ENCODE results near the gene KRTAP4-4. TPM values are rescaled to one million over a fixed set of nuclear protein-coding genes. Genes with fewer than 3 reads are reported as not detected.
"Not testable (repeated sequence)": the region's sequence is repeated elsewhere in the genome, so short reads cannot be mapped to it uniquely, and the experiment has no call there.

Gene KRTAP4-4
- total and polyA plus RNA-seq, 4 donors: not detected

DNA sequence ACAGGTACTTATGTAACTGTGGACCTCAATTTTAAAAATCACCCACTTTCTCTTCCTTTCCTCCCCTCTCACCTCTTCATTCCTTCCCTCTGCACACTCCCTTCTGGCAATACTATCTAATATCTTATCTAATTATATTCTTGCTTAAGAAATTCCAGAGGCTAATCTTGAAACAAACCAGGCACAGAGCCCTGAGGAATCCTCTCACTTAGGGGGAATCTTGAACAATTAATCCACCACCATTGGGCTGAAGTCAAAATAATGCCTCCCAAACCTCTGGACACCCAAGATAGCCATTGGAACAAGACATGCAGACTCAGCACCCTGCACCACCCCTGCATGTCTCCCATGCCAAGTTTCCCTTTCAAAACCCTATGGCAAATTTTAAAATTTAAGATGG, 19.2 kb downstream of the KRTAP4-4 start:
- H3K36me3 ChIP-seq (ENCODE audit: control insufficient read depth in 1 of 2, insufficient read depth in 2 of 2, low read length in 1 of 2): no peaks in the 10 kb centered on the region
- H3K4me1 ChIP-seq (ENCODE audit: control insufficient read depth in 1 of 2, insufficient read depth in 2 of 2, low read length in 2 of 2): no peaks in the 10 kb centered on the region
- H3K9me3 ChIP-seq (ENCODE audit: control insufficient read depth, low read length): peaks cover 2% of the 10 kb centered on the region
- DNase-seq (no peak), ATAC-seq (ENCODE audit: low FRiP score) (no peak)
- H3K4me3 ChIP-seq (ENCODE audit: low read length in 2 of 2): no peak overlapping the region
- no peak overlapping the region for H3K27ac ChIP-seq (ENCODE audit: low read depth in 1 of 2, low read length in 2 of 2)
- no peaks in the 10 kb centered on the region for H3K27me3 ChIP-seq (ENCODE audit: control insufficient read depth in 1 of 2, insufficient read depth in 2 of 2, low read length in 1 of 2)
- intact Hi-C loops (cut with DNase I): no loop called here

GRCh38 chr17:41140360-41141131, 20.0 kb downstream of the KRTAP4-4 start, which contains the start of gene KRTAP4-6:
Gene KRTAP4-6, minus strand, starts transcription at chr17:41140544. Its CDS starts 57 bp downstream, at chr17:41140487.
- intact Hi-C loops (cut with DNase I): no loop called here
- 80 to 84% methylated on average over 6 of the region's 6 CpGs for WGBS, 2 donors
- no peak within 1 kb of the TSS for H3K27ac ChIP-seq (ENCODE audit: low read depth in 1 of 2, low read length in 2 of 2)

DNA sequence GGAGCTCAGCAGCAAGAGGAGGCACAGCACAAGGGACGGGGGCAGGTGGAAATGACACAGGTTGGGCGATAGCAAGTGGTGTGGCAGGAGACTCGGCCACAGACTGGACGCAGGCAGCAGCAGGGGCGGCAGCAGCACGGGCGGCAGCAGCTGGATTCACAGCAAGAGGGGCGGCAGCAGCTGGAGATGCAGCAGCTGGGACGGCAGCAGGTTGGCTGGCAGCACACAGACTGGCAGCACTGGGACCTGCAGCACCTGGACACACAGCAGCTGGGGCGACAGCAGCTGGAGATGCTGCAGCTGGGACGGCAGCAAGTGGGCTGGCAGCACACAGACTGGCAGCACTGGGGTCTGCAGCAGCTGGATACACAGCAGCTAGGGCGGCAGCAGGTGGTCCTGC, 20.7 kb downstream of the KRTAP4-4 start:
- H3K9me3 ChIP-seq (ENCODE audit: control insufficient read depth, low read length); H3K27ac ChIP-seq (ENCODE audit: low read depth in 1 of 2, low read length in 2 of 2); H3K4me3 ChIP-seq (ENCODE audit: low read length in 2 of 2); H3K4me1 ChIP-seq (ENCODE audit: control insufficient read depth in 1 of 2, insufficient read depth in 2 of 2, low read length in 2 of 2); ATAC-seq (ENCODE audit: low FRiP score); H3K36me3 ChIP-seq (ENCODE audit: control insufficient read depth in 1 of 2, insufficient read depth in 2 of 2, low read length in 1 of 2); intact Hi-C loops (cut with DNase I); DNase-seq; H3K27me3 ChIP-seq (ENCODE audit: control insufficient read depth in 1 of 2, insufficient read depth in 2 of 2, low read length in 1 of 2): not testable (repeated sequence)
- 85 to 86% methylated on average over 12 of the region's 12 CpGs for WGBS, 2 donors

More at GRCh38 chr17:41140360-41141131, 20.0 kb downstream of the KRTAP4-4 start, which contains the start of gene KRTAP4-6:
- Histone ChIP-seq H3K4me1 (ENCODE audit: control insufficient read depth in 1 of 2, insufficient read depth in 2 of 2, low read length in 2 of 2) (no peaks in the 10 kb centered on the region), H3K27me3 (ENCODE audit: control insufficient read depth in 1 of 2, insufficient read depth in 2 of 2, low read length in 1 of 2) (no peaks in the 10 kb centered on the region), H3K9me3 (ENCODE audit: control insufficient read depth, low read length) (peaks cover 2% of the 10 kb centered on the region), H3K4me3 (ENCODE audit: low read length in 2 of 2) (no peak within 1 kb of the TSS), H3K36me3 (ENCODE audit: control insufficient read depth in 1 of 2, insufficient read depth in 2 of 2, low read length in 1 of 2) (no peaks in the 10 kb centered on the region)
- no peak for DNase-seq
- ATAC-seq (ENCODE audit: low FRiP score): no peak

- Histone ChIP-seq H3K4me3 (ENCODE audit: low read length in 2 of 2) (no peak overlapping the region), H3K27ac (ENCODE audit: low read depth in 1 of 2, low read length in 2 of 2) (no peak overlapping the region)
Observed at GRCh38 chr17:41133880-41134735, 26.4 kb downstream of the KRTAP4-4 start.

DNA sequence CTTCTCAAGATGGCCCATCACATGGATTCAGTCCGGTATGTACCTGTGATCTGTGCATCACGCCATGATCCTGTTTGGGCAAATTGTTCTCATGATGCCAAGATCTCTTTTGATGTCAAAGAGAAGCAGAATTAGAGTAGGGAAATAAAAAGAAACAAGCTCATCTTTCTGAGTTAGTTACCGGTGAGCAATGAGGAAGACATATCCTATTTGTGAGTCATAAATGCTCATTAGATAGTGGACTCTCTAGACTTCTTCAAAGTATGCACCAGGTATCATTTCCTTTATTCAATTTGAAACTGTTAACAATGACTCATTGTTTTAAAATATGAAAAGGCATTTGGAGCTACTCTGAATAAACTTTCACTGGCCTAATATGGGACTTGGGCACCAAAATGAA, 28.6 kb downstream of the KRTAP4-4 start:
- intact Hi-C loops (cut with DNase I): no loop called here
- Histone ChIP-seq H3K27ac (ENCODE audit: low read depth in 1 of 2, low read length in 2 of 2) (no peak overlapping the region), H3K4me3 (ENCODE audit: low read length in 2 of 2) (no peak overlapping the region), H3K9me3 (ENCODE audit: control insufficient read depth, low read length) (no peaks in the 10 kb centered on the region), H3K4me1 (ENCODE audit: control insufficient read depth in 1 of 2, insufficient read depth in 2 of 2, low read length in 2 of 2) (no peaks in the 10 kb centered on the region), H3K36me3 (ENCODE audit: control insufficient read depth in 1 of 2, insufficient read depth in 2 of 2, low read length in 1 of 2) (no peaks in the 10 kb centered on the region), H3K27me3 (ENCODE audit: control insufficient read depth in 1 of 2, insufficient read depth in 2 of 2, low read length in 1 of 2) (no peaks in the 10 kb centered on the region)
- no peak for DNase-seq
- 83 to 87% methylated on average over 3 of the region's 3 CpGs for WGBS, 2 donors
- no peak for ATAC-seq (ENCODE audit: low FRiP score)

More at GRCh38 chr17:41133880-41134735, 26.4 kb downstream of the KRTAP4-4 start:
- Histone ChIP-seq H3K27me3 (ENCODE audit: control insufficient read depth in 1 of 2, insufficient read depth in 2 of 2, low read length in 1 of 2) (no peaks in the 10 kb centered on the region), H3K36me3 (ENCODE audit: control insufficient read depth in 1 of 2, insufficient read depth in 2 of 2, low read length in 1 of 2) (no peaks in the 10 kb centered on the region), H3K4me1 (ENCODE audit: control insufficient read depth in 1 of 2, insufficient read depth in 2 of 2, low read length in 2 of 2) (no peaks in the 10 kb centered on the region), H3K9me3 (ENCODE audit: control insufficient read depth, low read length) (no peaks in the 10 kb centered on the region)
- no peak for ATAC-seq (ENCODE audit: low FRiP score)
- no peak for DNase-seq
- 23 to 51% methylated on average over 2 of the region's 2 CpGs for WGBS, 2 donors
- intact Hi-C loops (cut with DNase I): no loop called here

DNA sequence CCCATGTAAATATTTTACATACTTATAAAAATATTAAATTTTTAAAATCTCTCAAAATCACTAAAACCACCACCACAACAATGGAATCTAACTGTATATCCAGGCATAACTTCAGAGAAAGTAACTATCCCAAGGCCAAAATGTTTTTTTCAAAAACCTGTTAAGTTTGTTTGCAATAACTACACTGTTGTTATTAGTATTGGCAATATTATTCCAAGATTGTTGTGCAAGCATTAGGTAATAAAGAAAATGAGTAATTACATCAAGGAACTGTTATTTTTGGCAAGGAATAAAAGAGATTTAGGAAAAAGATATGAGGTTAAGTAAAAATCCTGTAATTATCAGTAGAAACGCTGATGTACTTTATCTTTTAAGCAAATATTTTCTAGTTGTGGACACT, 33.2 kb downstream of the KRTAP4-4 start:
- WGBS, 2 donors: 68% methylated on average over 1 of the region's 1 CpG
- no peak for ATAC-seq (ENCODE audit: low FRiP score)

GRCh38 chr17:41126412-41126811, 34.1 kb downstream of the KRTAP4-4 start:
- intact Hi-C loops (cut with DNase I): no loop called here
- no peak for ATAC-seq (ENCODE audit: low FRiP score)

More for the DNA sequence above, 33.2 kb downstream of the KRTAP4-4 start:
- no peaks in the 10 kb centered on the region for H3K9me3 ChIP-seq (ENCODE audit: control insufficient read depth, low read length)
- intact Hi-C loops (cut with DNase I): no loop called here
- DNase-seq: no peak
- no peaks in the 10 kb centered on the region for H3K4me1 ChIP-seq (ENCODE audit: control insufficient read depth in 1 of 2, insufficient read depth in 2 of 2, low read length in 2 of 2)
- H3K27me3 ChIP-seq (ENCODE audit: control insufficient read depth in 1 of 2, insufficient read depth in 2 of 2, low read length in 1 of 2): no peaks in the 10 kb centered on the region
- no peak overlapping the region for H3K27ac ChIP-seq (ENCODE audit: low read depth in 1 of 2, low read length in 2 of 2)
- H3K4me3 ChIP-seq (ENCODE audit: low read length in 2 of 2): no peak overlapping the region
- no peaks in the 10 kb centered on the region for H3K36me3 ChIP-seq (ENCODE audit: control insufficient read depth in 1 of 2, insufficient read depth in 2 of 2, low read length in 1 of 2)

GRCh38 chr17:41125064-41125463, 35.5 kb downstream of the KRTAP4-4 start:
- H3K9me3 ChIP-seq (ENCODE audit: control insufficient read depth, low read length): no peaks in the 10 kb centered on the region
- H3K36me3 ChIP-seq (ENCODE audit: control insufficient read depth in 1 of 2, insufficient read depth in 2 of 2, low read length in 1 of 2): no peaks in the 10 kb centered on the region
- no peak overlapping the region for H3K27ac ChIP-seq (ENCODE audit: low read depth in 1 of 2, low read length in 2 of 2)
- no peaks in the 10 kb centered on the region for H3K4me1 ChIP-seq (ENCODE audit: control insufficient read depth in 1 of 2, insufficient read depth in 2 of 2, low read length in 2 of 2)
- intact Hi-C loops (cut with DNase I): no loop called here
- no peak for ATAC-seq (ENCODE audit: low FRiP score)
- 67 to 90% methylated on average over 2 of the region's 2 CpGs for whole genome bisulfite sequencing, 2 donors
- no peak for DNase-seq
- no peaks in the 10 kb centered on the region for H3K27me3 ChIP-seq (ENCODE audit: control insufficient read depth in 1 of 2, insufficient read depth in 2 of 2, low read length in 1 of 2)
- H3K4me3 ChIP-seq (ENCODE audit: low read length in 2 of 2): no peak overlapping the region

More at GRCh38 chr17:41126412-41126811, 34.1 kb downstream of the KRTAP4-4 start:
- 83 to 84% methylated on average over 3 of the region's 3 CpGs for whole genome bisulfite sequencing, 2 donors
- H3K27me3 ChIP-seq (ENCODE audit: control insufficient read depth in 1 of 2, insufficient read depth in 2 of 2, low read length in 1 of 2): no peaks in the 10 kb centered on the region
- H3K4me3 ChIP-seq (ENCODE audit: low read length in 2 of 2): no peak overlapping the region
- no peaks in the 10 kb centered on the region for H3K4me1 ChIP-seq (ENCODE audit: control insufficient read depth in 1 of 2, insufficient read depth in 2 of 2, low read length in 2 of 2)
- H3K27ac ChIP-seq (ENCODE audit: low read depth in 1 of 2, low read length in 2 of 2): no peak overlapping the region
- H3K9me3 ChIP-seq (ENCODE audit: control insufficient read depth, low read length): no peaks in the 10 kb centered on the region
- no peak for DNase-seq
- no peaks in the 10 kb centered on the region for H3K36me3 ChIP-seq (ENCODE audit: control insufficient read depth in 1 of 2, insufficient read depth in 2 of 2, low read length in 1 of 2)
